Adrenal gland (tissue), 12 donors: Measurements from ENCODE around the gene FARS2. TPM values are rescaled to one million over a fixed set of nuclear protein-coding genes. Genes with fewer than 3 reads are reported as not detected.

Experiments
- DNase-seq, 7 donors: peaks; one replicate each; pipeline ENCODE4 v3.0.0-alpha.2; 2019 to 2020
- H3K27ac ChIP-seq, 5 donors: fragments of 200-600 bp; sonication (generic) in 4 of 5; 1 replicate in 3 of 5; 2 replicates in 2 of 5; pipeline versions ENCODE4 v1.5.1 to v1.8.0; 2016 to 2020; ENCODE audit warnings: mild to moderate bottlenecking in 1 of 5
- H3K27me3 ChIP-seq: fragments of 200-600 bp; 2 replicates; pipeline ENCODE4 v1.8.0; 2021
- H3K36me3 ChIP-seq, 2 donors: fragments of 200-600 bp; replicated peaks in 1 of 2; 1 replicate in 1 of 2; 2 replicates in 1 of 2; pipeline versions ENCODE4 v1.5.1 to v1.8.0; 2018 to 2022
- H3K4me1 ChIP-seq, 2 donors: fragments of 200-600 bp; replicated peaks in 1 of 2; 1 replicate in 1 of 2; 2 replicates in 1 of 2; pipeline versions ENCODE4 v1.5.1 to v1.8.0; 2018 to 2021
- H3K4me3 ChIP-seq, 4 donors: fragments of 200-600 bp; sonication (generic) in 3 of 4; one replicate each; pipeline ENCODE4 v1.5.1; 2016 to 2018
- H3K9me3 ChIP-seq, 3 donors: fragments of 200-600 bp; sonication (generic) in 1 of 3; replicated peaks in 1 of 3; 1 replicate in 2 of 3; 2 replicates in 1 of 3; pipeline versions ENCODE4 v1.5.1 to v1.8.0; 2016 to 2021
- POLR2A ChIP-seq, 2 donors: fragments of 450-650 bp; IDR thresholded peaks; one replicate each; pipeline ENCODE4 v1.6.1; 2017; ENCODE audit warnings: antibody characterized with exemption in 2 of 2, mild to moderate bottlenecking in 2 of 2, moderate library complexity in 1 of 2
- WGBS, 4 donors: extraction: QIAGEN DNeasy Blood & Tissue Kit in 2 of 4; methylation state at CpG; one replicate each; pipeline versions ENCODE4 v1.1.5 to v1.1.7; 2013 to 2017; 5-methylcytosine and 5-hydroxymethylcytosine counted together
- intact Hi-C, 2 donors: fragments of 100-400 bp; cut with DNase I; formaldehyde crosslinking; loops; one replicate each; pipeline versions ENCODE4 v1.14.1 to v1.15.0; 2022 to 2023
- polyA plus RNA-seq, 3 donors: library from polyadenylated mRNA; stranded (reverse); fragments of 200-250 nt in 2 of 3; fragments of 350-450 nt in 1 of 3; fragmentation: Illumina TruSeq in 1 of 3; extraction: RNeasy Lipid Tissue Mini Kit (QIAGEN cat#74804) in 1 of 3; gene quantifications; one replicate each; pipeline ENCODE4 v1.2.3, GENCODE V29; 2013 to 2014
- total RNA-seq, 9 donors: library from RNA; depleted of rRNA in 4 of 9; stranded (reverse); fragments of >200 nt in 4 of 9; fragments of 120-200 nt in 1 of 9; fragmentation: NEBNext Ultra II Directional in 1 of 9; extraction: Animal tissue kit (Norgen Biotek cat#: 25700) in 1 of 9; gene quantifications; one replicate each; pipeline versions ENCODE4 v1.1.0 to v1.2.4, GENCODE V29; 2013 to 2023
- TF ChIP-seq, protein P1 (sequence below), 6 experiments: fragments of 450-650 bp in 4 of 6; fragments of 200-600 bp in 2 of 6; sonication (generic) in 1 of 6; IDR thresholded peaks; 1 replicate in 5 of 6; 2 replicates in 1 of 6; pipeline versions ENCODE4 v1.5.1 to v1.8.0; 2016 to 2021; ENCODE audit warnings: antibody characterized with exemption in 6 of 6, mild to moderate bottlenecking in 2 of 6, moderate library complexity in 1 of 6
- donor health status: healthy with polysubstance abuse.
- donor health status: Bipolar disorder and iron deficiency.
- donor health status: DM: yes; HTN: yes; CAD: no.
- donor health status: DM: no; HTN: no; CAD: no.
- donor health status: DM: no; HTN: no; CAD: no.
- donor health status: DM: yes; HTN: yes; CAD: no.

The FARS2 gene
- total and polyA plus RNA-seq, 12 donors: 7.2 to 55.2 (median 19.8) TPM

DNA sequence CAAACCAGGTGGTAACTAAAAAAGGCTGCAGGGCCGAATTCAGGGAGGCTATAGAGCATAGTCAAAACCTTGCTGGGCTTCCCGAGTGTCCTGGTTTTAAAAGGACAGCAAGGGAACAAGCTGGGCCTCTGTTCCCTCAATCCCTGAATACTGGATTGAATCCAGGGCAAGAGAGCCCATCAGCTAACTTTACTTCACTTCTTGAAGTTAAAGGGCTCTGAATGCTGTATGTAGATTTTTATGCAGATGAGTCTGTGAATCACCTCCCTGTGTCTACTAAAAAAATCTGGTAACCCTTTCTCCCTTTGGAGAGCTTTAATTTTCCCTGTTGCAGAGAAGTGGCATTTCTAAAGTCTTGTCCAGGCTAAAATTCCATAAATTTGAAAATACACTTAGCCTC is 30.0 kb upstream of the FARS2 start:
- peaks cover 0 to 5% of the 10 kb centered on the region in 2 donors for H3K36me3 ChIP-seq
- H3K27me3 ChIP-seq: no peaks in the 10 kb centered on the region
- intact Hi-C loops: no loop called here
- H3K27ac ChIP-seq: no peak overlapping the region
- no peak overlapping the region for H3K4me3 ChIP-seq
- DNase-seq: no peak
- TF ChIP-seq, protein P1, sequence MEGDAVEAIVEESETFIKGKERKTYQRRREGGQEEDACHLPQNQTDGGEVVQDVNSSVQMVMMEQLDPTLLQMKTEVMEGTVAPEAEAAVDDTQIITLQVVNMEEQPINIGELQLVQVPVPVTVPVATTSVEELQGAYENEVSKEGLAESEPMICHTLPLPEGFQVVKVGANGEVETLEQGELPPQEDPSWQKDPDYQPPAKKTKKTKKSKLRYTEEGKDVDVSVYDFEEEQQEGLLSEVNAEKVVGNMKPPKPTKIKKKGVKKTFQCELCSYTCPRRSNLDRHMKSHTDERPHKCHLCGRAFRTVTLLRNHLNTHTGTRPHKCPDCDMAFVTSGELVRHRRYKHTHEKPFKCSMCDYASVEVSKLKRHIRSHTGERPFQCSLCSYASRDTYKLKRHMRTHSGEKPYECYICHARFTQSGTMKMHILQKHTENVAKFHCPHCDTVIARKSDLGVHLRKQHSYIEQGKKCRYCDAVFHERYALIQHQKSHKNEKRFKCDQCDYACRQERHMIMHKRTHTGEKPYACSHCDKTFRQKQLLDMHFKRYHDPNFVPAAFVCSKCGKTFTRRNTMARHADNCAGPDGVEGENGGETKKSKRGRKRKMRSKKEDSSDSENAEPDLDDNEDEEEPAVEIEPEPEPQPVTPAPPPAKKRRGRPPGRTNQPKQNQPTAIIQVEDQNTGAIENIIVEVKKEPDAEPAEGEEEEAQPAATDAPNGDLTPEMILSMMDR (IDR thresholded peaks at IDR 0.05): no peak
- TF ChIP-seq POLR2A (IDR thresholded peaks at IDR 0.05): no peak
- H3K4me1 ChIP-seq: peaks cover 0 to 8% of the 10 kb centered on the region in 2 donors
- no peaks in the 10 kb centered on the region for H3K9me3 ChIP-seq
- 71 to 88% (median 77%) methylated on average over 2 of the region's 2 CpGs for WGBS, 4 donors

DNA sequence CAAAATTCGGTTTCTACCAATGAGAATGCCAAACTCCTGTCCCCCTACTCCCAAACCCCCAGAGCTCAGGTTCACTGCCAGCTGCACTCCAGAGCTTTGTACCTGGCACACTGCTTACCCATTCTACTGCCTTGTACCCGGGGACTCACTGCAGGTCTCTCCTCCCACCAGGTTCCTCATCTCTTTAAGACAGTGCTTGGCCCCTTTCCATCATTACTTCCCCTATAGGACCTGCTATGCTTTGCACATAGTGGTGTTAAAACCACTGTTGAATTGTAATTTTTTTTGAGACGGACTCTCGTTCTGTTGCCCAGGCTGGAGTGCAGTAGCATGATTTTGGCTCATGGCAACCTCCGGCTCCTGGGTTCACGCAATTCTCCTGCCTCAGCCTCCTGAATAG is 26.4 kb upstream of the FARS2 start:
- TF ChIP-seq, protein P1 (IDR thresholded peaks at IDR 0.05): no peak
- TF ChIP-seq POLR2A (IDR thresholded peaks at IDR 0.05): no peak
- peaks cover 0 to 8% of the 10 kb centered on the region in 2 donors for H3K4me1 ChIP-seq
- intact Hi-C loops: no loop called here
- no peaks in the 10 kb centered on the region for H3K27me3 ChIP-seq
- 79 to 88% (median 80%) methylated on average over 6 of the region's 6 CpGs for WGBS, 4 donors
- DNase-seq: no peak
- H3K4me3 ChIP-seq: no peak overlapping the region
- H3K9me3 ChIP-seq: no peaks in the 10 kb centered on the region
- no peak overlapping the region for H3K27ac ChIP-seq
- H3K36me3 ChIP-seq: peaks cover 0 to 6% of the 10 kb centered on the region in 2 donors

DNA sequence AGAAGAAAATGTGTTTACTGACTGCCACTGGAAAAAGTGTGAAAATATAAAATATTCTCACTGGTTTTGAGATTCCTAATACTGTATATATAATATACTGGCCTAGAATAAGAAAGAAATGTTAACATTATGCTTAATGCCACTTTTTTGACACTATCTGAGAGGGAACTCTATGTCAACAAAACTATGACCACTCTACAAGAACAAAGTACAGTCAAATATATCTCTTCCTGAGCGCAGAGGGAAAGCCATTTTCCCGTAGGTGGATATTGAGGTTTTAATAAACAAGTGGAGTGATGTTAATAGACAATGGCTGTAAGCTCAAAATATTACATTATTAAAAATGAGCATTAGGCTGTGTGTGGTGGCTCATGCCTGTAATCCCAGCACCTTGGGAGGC is 25.5 kb upstream of the FARS2 start:
- peaks cover 0 to 6% of the 10 kb centered on the region in 2 donors for H3K36me3 ChIP-seq
- no peak for DNase-seq
- intact Hi-C loops: no loop called here
- H3K4me1 ChIP-seq: peaks cover 0 to 5% of the 10 kb centered on the region in 2 donors
- TF ChIP-seq POLR2A (IDR thresholded peaks at IDR 0.05): no peak
- TF ChIP-seq, protein P1 (IDR thresholded peaks at IDR 0.05): no peak
- no peaks in the 10 kb centered on the region for H3K27me3 ChIP-seq
- no peak overlapping the region for H3K4me3 ChIP-seq
- H3K9me3 ChIP-seq: no peaks in the 10 kb centered on the region
- no peak overlapping the region for H3K27ac ChIP-seq
- 94 to 98% (median 96%) methylated on average over 2 of the region's 2 CpGs for WGBS, 4 donors

DNA sequence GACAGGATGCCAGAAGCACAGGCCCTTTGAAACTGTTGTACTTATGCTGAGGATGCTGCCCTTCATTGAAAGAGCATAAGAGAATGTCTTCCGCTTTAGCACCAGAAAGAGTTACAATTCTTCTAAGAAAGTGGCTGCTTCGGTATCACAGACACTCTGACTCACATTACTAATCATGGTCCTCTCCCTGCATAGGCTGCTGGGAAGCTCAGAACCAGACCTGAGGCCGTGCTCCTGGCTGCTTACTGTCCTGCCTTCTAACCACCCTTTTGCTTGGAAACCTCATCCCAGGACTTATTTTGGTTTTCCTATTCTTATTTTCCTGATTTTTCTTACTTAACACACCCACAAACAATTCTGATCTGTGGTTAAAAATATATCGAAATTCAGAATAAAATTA is 23.5 kb upstream of the FARS2 start:
- peaks cover 0 to 6% of the 10 kb centered on the region in 2 donors for H3K36me3 ChIP-seq
- no peak overlapping the region for H3K4me3 ChIP-seq
- no peaks in the 10 kb centered on the region for H3K4me1 ChIP-seq
- intact Hi-C loops: no loop called here
- no peak for TF ChIP-seq POLR2A (IDR thresholded peaks at IDR 0.05)
- TF ChIP-seq, protein P1 (IDR thresholded peaks at IDR 0.05): no peak
- no peak for DNase-seq
- H3K27ac ChIP-seq: no peak overlapping the region
- WGBS, 4 donors: 79 to 84% (median 82%) methylated on average over 4 of the region's 4 CpGs
- H3K9me3 ChIP-seq: no peaks in the 10 kb centered on the region
- H3K27me3 ChIP-seq: no peaks in the 10 kb centered on the region
